Hindlimb muscle (tissue), 1 donor: ENCODE data around the gene CAMK1D. TPM values are rescaled to one million over a fixed set of nuclear protein-coding genes. Genes with fewer than 3 reads are reported as not detected.
"Not testable (repeated sequence)": the region's sequence is repeated elsewhere in the genome, so short reads cannot be mapped to it uniquely, and the experiment has no call there.

Source experiments
- DNase-seq: peaks from one replicate; pipeline ENCODE4 v3.0.0-alpha.2; 2013
- polyA plus RNA-seq: library from polyadenylated mRNA; unstranded; fragments of 120-200 nt; gene quantifications from one replicate; pipeline ENCODE4 v1.2.1, GENCODE V29; 2013; ENCODE audit not compliant: insufficient read length

Gene CAMK1D
- polyA plus RNA-seq, 1 donor = 2.9 TPM

- no peak for DNase-seq
Measured at GRCh38 chr10:12703126-12703525, 353.8 kb downstream of the CAMK1D start.

GRCh38 chr10:12703813-12704212 is 354.5 kb downstream of the CAMK1D start:
- no peak for DNase-seq

- DNase-seq = no peak
Measured at GRCh38 chr10:12704488-12704887, 355.1 kb downstream of the CAMK1D start.

- DNase-seq = no peak
Measured at GRCh38 chr10:12705943-12706342, 356.6 kb downstream of the CAMK1D start.

- peak; percentile 50 for DNase-seq
Measured at GRCh38 chr10:12707461-12708185, 358.3 kb downstream of the CAMK1D start.

GRCh38 chr10:12709000-12709401 is 359.7 kb downstream of the CAMK1D start:
- peak; percentile 29 for DNase-seq

GRCh38 chr10:12709521-12709963 is 360.2 kb downstream of the CAMK1D start:
- DNase-seq = no peak

- DNase-seq = no peak
Measured at GRCh38 chr10:12710157-12710556, 360.8 kb downstream of the CAMK1D start.

- peak; percentile 76 for DNase-seq
Measured at GRCh38 chr10:12710594-12711349, 361.4 kb downstream of the CAMK1D start.

GRCh38 chr10:12711350-12711708 is 362.0 kb downstream of the CAMK1D start:
- DNase-seq = no peak

- no peak for DNase-seq
Measured at GRCh38 chr10:12712293-12712983, 363.1 kb downstream of the CAMK1D start.

- DNase-seq = not testable (repeated sequence)
Measured at GRCh38 chr10:12712984-12713316, 363.6 kb downstream of the CAMK1D start.

GRCh38 chr10:12716042-12716441 is 366.7 kb downstream of the CAMK1D start:
- no peak for DNase-seq

- DNase-seq = no peak
Measured at GRCh38 chr10:12717981-12718707, 368.8 kb downstream of the CAMK1D start.

GRCh38 chr10:12719365-12719764 is 370.0 kb downstream of the CAMK1D start:
- DNase-seq = no peak

- no peak for DNase-seq
Measured at GRCh38 chr10:12720217-12720981, 371.1 kb downstream of the CAMK1D start.

GRCh38 chr10:12721334-12721733 is 372.0 kb downstream of the CAMK1D start:
- no peak for DNase-seq

GRCh38 chr10:12723220-12723619 is 373.9 kb downstream of the CAMK1D start:
- no peak for DNase-seq

GRCh38 chr10:12724807-12725579 is 375.6 kb downstream of the CAMK1D start:
- no peak for DNase-seq

- not testable (repeated sequence) for DNase-seq
Measured at GRCh38 chr10:12725580-12725888, 376.2 kb downstream of the CAMK1D start.
